ENCODE data around the gene EXOC3.
A peak's percentile ranks its signal among the peaks of the same experiment; 100 is the strongest.

The EXOC3 gene

GRCh38 chr5:489689-490080, 46.7 kb downstream of the EXOC3 start:
- no peak for DNase-seq

GRCh38 chr5:490116-491106, 47.4 kb downstream of the EXOC3 start:
- DNase-seq: no peak

- DNase-seq: no peak
These were observed 48.3 kb downstream of the EXOC3 start for GRCh38 chr5:491119-491855.

GRCh38 chr5:491856-492155, 48.8 kb downstream of the EXOC3 start:
- DNase-seq: no peak

- DNase-seq: no peak
These were observed 49.4 kb downstream of the EXOC3 start for GRCh38 chr5:492314-492893.

- no peak for DNase-seq
These were observed 50.2 kb downstream of the EXOC3 start for GRCh38 chr5:493119-493701.

GRCh38 chr5:493758-494157, 50.8 kb downstream of the EXOC3 start:
- DNase-seq: peak; percentile 83

- DNase-seq: no peak
These were observed 51.8 kb downstream of the EXOC3 start for GRCh38 chr5:494667-495255.

- no peak for DNase-seq
These were observed 53.1 kb downstream of the EXOC3 start for GRCh38 chr5:496028-496427.

- DNase-seq: no peak
These were observed 54.2 kb downstream of the EXOC3 start for GRCh38 chr5:497090-497700.

- peak; percentile 87 for DNase-seq
These were observed 55.0 kb downstream of the EXOC3 start for GRCh38 chr5:497871-498509.

- no peak for DNase-seq
These were observed 56.5 kb downstream of the EXOC3 start for GRCh38 chr5:499233-500209.

GRCh38 chr5:500491-500890, 57.5 kb downstream of the EXOC3 start:
- DNase-seq: no peak

GRCh38 chr5:501105-501830, 58.3 kb downstream of the EXOC3 start:
- no peak for DNase-seq

- no peak for DNase-seq
These were observed 58.8 kb downstream of the EXOC3 start for GRCh38 chr5:501831-502184.

GRCh38 chr5:502325-503079, 59.5 kb downstream of the EXOC3 start:
- no peak for DNase-seq

GRCh38 chr5:504326-505154, 61.6 kb downstream of the EXOC3 start:
- no peak for DNase-seq

GRCh38 chr5:505951-506525, 63.1 kb downstream of the EXOC3 start:
- DNase-seq: no peak

Data from 8988T (cell line).